ENCODE measurements around the gene ENTPD8.
"Not testable (repeated sequence)": the region's sequence is repeated elsewhere in the genome, so short reads cannot be mapped to it uniquely, and the experiment has no call there.

ENTPD8 gene

DNA sequence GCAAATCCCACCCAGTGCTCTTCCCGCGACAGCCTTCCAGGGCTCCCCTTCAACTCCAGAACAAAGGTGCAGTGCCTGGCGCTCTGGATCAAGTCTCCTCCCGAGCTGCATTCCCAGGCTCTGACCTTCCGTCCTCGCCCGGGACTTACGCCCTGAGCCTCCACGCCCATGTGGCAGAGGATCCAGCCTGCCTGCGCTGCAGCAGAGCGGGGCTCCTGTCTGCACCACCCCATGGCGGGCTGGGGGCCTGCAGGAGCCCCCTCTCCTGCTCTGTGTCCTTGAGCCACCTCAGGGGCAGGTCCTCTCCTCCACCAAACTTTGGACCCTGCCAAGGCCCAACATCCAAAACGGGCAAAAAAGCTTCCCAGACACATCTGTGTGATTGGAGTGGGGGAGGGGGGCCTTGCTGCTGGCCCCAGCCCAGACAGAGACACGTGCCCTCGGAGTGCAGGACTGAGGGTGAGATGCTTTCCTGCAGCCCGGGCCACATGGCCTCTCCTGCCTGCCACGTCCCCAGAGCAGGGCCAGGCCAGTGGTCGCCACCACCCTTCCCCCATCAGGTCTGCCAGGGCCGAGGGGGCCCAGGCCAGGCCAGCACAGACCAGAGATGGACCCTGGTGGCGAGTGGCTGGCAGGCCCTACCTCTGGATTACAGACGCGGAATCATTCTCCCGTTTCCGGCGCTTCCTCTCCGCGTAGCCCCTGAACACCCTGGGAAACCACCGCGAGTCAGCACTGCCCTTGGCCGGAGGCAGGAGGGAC is 13.6 kb upstream of the ENTPD8 start:
- no peak overlapping the region for H3K4me3 ChIP-seq (ENCODE audit: low read depth, low read length)
- TF ChIP-seq, protein P1, sequence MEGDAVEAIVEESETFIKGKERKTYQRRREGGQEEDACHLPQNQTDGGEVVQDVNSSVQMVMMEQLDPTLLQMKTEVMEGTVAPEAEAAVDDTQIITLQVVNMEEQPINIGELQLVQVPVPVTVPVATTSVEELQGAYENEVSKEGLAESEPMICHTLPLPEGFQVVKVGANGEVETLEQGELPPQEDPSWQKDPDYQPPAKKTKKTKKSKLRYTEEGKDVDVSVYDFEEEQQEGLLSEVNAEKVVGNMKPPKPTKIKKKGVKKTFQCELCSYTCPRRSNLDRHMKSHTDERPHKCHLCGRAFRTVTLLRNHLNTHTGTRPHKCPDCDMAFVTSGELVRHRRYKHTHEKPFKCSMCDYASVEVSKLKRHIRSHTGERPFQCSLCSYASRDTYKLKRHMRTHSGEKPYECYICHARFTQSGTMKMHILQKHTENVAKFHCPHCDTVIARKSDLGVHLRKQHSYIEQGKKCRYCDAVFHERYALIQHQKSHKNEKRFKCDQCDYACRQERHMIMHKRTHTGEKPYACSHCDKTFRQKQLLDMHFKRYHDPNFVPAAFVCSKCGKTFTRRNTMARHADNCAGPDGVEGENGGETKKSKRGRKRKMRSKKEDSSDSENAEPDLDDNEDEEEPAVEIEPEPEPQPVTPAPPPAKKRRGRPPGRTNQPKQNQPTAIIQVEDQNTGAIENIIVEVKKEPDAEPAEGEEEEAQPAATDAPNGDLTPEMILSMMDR (IDR thresholded peaks at IDR 0.05; ENCODE audit: low read depth, low read length, missing control alignments), result no peak
- no peak for DNase-seq (ENCODE audit: low read depth)
- in situ Hi-C loops (cut with HindIII; ENCODE audit: low sequenced_read_pairs), result no loop called here

DNA sequence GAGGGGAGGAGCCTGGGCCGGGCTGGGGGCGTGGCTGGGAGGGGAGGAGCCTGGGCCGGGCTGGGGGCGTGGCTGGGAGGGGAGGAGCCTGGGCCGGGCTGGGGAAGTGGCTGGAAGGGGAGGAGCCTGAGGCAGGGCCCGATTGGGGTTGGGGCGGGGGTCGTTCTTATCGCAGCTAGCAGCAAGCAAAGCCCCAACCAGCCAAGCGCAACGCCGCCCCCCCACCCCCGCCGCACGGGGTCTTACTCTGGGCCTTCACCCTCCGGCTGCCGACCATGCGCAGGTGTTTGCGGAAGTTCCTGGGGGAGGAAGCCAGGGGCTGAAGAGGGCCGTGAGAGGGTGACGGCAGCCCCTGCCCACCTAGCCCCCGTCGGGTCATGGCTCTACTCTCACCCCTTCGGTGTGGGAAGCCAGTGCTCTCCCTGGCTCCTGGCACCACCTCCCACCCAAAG is 13.0 kb upstream of the ENTPD8 start:
- in situ Hi-C loops (cut with HindIII; ENCODE audit: low sequenced_read_pairs), result no loop called here
- no peak for DNase-seq (ENCODE audit: low read depth)
- TF ChIP-seq, protein P1 (IDR thresholded peaks at IDR 0.05; ENCODE audit: low read depth, low read length, missing control alignments), result no peak
- H3K4me3 ChIP-seq (ENCODE audit: low read depth, low read length), result no peak overlapping the region

DNA sequence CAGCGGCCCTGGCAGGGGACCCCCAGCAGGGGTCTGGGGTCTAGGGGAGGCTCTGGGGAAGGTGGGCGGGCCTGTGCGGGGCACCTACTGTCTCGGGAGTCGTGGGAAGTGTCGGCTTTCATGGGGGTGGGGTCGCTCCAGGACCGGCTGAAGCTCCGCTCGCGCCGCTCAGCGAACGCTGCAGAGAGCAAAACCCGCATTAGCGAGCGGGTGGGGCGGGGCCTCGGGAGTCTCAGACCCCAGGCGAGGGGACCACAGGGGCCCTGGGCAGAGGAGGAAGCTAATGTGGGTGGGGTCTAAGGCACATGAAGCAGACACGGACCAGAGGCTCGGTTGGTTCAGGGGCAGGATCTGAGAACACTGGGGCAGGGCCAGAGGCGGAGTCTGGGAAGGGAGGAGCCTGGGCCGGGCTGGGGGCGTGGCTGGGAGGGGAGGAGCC is 12.5 kb upstream of the ENTPD8 start:
- TF ChIP-seq, protein P1 (IDR thresholded peaks at IDR 0.05; ENCODE audit: low read depth, low read length, missing control alignments), result no peak
- no peak for DNase-seq (ENCODE audit: low read depth)
- in situ Hi-C loops (cut with HindIII; ENCODE audit: low sequenced_read_pairs), result no loop called here
- no peak overlapping the region for H3K4me3 ChIP-seq (ENCODE audit: low read depth, low read length)

DNA sequence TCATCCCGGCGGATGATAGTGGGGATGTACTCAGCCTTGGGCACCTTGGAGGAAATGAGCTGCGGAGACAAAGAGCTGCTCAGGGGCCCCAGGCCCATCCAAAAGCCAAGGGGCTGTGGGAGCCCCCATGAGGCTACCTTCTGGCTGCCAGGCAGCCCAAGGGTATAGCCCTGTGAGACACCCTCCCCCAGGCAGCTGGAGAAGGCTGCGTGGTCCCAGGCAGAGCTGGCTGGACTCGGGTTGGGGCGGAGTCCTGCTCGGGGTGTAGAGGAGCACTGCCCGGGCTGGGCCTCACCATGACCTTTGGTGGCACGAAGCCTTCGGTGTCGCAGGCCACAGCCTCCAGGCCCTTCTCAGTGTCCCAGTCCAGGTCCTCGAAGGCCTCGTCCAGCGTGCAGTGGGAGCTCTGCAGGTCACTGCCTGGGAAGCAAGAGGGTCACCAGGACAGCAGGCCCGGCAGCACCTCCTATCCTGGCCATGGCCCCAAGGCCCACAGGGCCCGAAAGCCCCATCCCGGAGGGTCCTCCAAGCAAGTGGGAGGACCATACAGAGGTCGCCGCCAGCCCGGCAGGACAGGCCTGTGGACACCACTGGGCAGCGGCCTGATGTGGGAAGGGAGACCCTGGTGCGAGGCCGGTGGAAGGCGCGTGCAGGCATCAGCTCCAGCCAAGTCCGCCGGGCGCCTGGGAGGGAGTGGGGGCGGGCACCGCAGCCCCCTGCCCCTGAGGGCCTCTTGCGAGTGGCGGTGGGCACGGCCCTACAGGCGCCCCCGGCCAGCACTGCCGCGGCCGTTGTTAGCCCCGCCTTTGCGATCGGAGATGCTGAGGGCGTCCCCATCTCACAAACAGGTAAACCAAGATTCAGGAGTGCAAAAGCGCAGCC is 11.8 kb upstream of the ENTPD8 start:
- TF ChIP-seq, protein P1 (IDR thresholded peaks at IDR 0.05; ENCODE audit: low read depth, low read length, missing control alignments), result no peak
- in situ Hi-C loops (cut with HindIII; ENCODE audit: low sequenced_read_pairs), result no loop called here
- DNase-seq (ENCODE audit: low read depth), result no peak
- no peak overlapping the region for H3K4me3 ChIP-seq (ENCODE audit: low read depth, low read length)

DNA sequence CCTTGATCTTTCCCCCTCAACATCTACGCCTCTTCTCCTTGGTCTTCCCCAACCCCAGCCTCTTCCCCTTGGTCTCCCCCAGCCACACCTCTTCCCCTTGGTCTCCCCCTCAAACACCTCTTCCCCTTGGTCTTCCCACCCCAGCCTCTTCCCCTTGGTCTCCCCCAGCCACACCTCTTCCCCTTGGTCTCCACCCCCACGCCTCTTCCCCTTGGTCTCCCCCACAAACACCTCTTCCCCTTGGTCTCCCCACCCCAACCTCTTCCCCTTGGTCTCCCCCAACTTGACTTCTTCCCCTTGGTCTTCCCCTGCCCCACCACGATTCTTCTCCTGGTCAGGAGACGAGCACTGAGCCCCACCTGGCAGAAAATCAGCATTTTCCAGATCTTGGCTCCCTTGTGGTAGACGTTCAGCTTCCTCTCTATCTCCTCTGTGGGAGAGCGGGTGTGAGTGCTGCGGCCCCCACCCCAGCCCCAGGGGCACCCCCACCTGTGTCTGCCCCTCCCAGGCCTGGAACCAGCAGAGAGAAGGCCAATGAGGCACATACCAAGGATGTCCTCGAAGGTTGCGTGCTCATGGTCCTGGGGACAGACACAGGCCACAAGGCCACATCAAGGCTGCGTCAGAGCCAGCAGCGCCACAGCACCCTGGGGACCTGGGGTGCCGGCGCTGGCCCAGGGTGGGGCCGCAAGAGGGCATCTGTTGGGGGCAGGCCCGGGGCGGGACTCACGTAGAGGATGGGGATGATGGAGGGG is 11.0 kb upstream of the ENTPD8 start:
- no peak overlapping the region for H3K4me3 ChIP-seq (ENCODE audit: low read depth, low read length)
- in situ Hi-C loops (cut with HindIII; ENCODE audit: low sequenced_read_pairs), result no loop called here
- no peak for DNase-seq (ENCODE audit: low read depth)
- TF ChIP-seq, protein P1 (IDR thresholded peaks at IDR 0.05; ENCODE audit: low read depth, low read length, missing control alignments), result no peak

DNA sequence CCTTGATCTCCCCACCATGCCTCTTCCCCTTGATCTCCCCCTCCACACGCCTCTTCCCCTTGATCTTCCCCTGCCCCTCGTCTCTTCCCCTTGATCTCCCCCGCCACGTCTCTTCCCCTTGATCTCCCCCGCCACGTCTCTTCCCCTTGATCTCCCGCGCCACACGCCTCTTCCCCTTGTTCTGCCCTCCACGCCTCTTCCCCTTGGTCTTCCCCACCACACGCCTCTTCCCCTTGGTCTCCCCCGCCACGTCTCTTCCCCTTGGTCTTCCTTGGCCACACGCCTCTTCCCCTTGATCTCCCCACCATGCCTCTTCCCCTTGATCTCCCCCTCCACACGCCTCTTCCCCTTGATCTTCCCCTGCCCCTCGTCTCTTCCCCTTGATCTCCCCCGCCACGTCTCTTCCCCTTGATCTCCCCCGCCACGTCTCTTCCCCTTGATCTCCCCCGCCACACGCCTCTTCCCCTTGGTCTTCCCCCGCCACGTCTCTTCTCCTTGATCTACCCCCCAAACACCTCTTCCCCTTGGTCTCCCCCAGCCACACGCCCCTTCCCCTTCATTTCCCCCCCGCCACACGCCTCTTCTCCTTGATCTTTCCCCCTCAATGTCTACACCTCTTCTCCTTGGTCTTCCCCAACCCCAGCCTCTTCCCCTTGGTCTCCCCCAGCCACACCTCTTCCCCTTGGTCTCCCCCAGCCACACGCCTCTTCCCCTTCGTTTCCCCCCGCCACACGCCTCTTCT is 10.3 kb upstream of the ENTPD8 start:
- H3K4me3 ChIP-seq (ENCODE audit: low read depth, low read length); DNase-seq (ENCODE audit: low read depth); in situ Hi-C loops (cut with HindIII; ENCODE audit: low sequenced_read_pairs): not testable (repeated sequence)

DNA sequence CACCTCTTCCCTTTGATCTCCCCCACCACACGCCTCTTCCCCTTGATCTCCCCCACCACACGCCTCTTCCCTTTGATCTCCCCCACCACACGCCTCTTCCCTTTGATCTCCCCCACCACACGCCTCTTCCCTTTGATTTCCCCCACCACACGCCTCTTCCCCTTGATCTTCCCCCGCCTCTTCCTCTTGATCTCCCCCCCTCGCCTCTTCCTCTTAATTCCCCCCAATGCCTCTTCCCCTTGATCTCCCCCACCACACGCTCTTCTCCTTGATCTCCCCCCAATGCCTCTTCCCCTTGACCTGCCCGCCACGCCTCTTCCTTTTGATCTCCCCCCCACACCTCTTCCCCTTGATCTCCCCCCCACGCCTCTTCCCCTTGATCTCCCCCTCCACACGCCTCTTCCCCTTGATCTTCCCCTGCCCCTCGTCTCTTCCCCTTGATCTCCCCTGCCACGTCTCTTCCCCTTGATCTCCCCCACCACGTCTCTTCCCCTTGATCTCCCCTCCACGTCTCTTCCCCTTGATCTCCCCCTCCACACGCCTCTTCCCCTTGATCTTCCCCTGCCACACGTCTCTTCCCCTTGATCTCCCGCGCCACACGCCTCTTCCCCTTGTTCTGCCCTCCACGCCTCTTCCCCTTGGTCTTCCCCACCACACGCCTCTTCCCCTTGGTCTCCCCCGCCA is 9.5 kb upstream of the ENTPD8 start:
- H3K4me3 ChIP-seq (ENCODE audit: low read depth, low read length); in situ Hi-C loops (cut with HindIII; ENCODE audit: low sequenced_read_pairs); DNase-seq (ENCODE audit: low read depth): not testable (repeated sequence)
